GM21737 (cell line): Measurements from ENCODE around the gene FOXO6.

Experiments
- ATAC-seq: cut with Tn5 transposase; IDR thresholded peaks from one replicate; pipeline ENCODE4 v1.9.1; 2021; ENCODE audit warnings: mild to moderate bottlenecking, moderate library complexity; ENCODE audit not compliant: unreplicated experiment

The FOXO6 gene

GRCh38 chr1:41364442-41365319, 3.4 kb downstream of the FOXO6 start:
- no peak for ATAC-seq

- ATAC-seq = no peak
Observed at GRCh38 chr1:41365320-41365633, 4.0 kb downstream of the FOXO6 start.

- no peak for ATAC-seq
Observed at GRCh38 chr1:41365772-41366454, 4.7 kb downstream of the FOXO6 start.

GRCh38 chr1:41366455-41367287, 5.4 kb downstream of the FOXO6 start:
- no peak for ATAC-seq

GRCh38 chr1:41367288-41367642, 6.0 kb downstream of the FOXO6 start:
- ATAC-seq = no peak

- no peak for ATAC-seq
Observed at GRCh38 chr1:41368366-41368765, 7.1 kb downstream of the FOXO6 start.

- ATAC-seq = no peak
Observed at GRCh38 chr1:41368801-41369200, 7.6 kb downstream of the FOXO6 start.

- ATAC-seq = no peak
Observed at GRCh38 chr1:41369531-41369930, 8.3 kb downstream of the FOXO6 start.

GRCh38 chr1:41370225-41370624, 9.0 kb downstream of the FOXO6 start:
- no peak for ATAC-seq

GRCh38 chr1:41370756-41371420, 9.7 kb downstream of the FOXO6 start:
- no peak for ATAC-seq

- no peak for ATAC-seq
Observed at GRCh38 chr1:41371630-41372599, 10.7 kb downstream of the FOXO6 start.

GRCh38 chr1:41372600-41372993, 11.4 kb downstream of the FOXO6 start:
- no peak for ATAC-seq

- no peak for ATAC-seq
Observed at GRCh38 chr1:41373373-41373772, 12.1 kb downstream of the FOXO6 start.

- no peak for ATAC-seq
Observed at GRCh38 chr1:41374711-41375110, 13.5 kb downstream of the FOXO6 start.

GRCh38 chr1:41377397-41377796, 16.2 kb downstream of the FOXO6 start:
- ATAC-seq = no peak

GRCh38 chr1:41378222-41378621, 17.0 kb downstream of the FOXO6 start:
- ATAC-seq = no peak

GRCh38 chr1:41378999-41379737, 17.9 kb downstream of the FOXO6 start:
- ATAC-seq = no peak

GRCh38 chr1:41379738-41380130, 18.5 kb downstream of the FOXO6 start:
- ATAC-seq = no peak

- ATAC-seq = no peak
Observed at GRCh38 chr1:41380195-41380594, 19.0 kb downstream of the FOXO6 start.
